NCI-H1417 treated with DMSO at 0.1 percent for 48 hours (cell line): ENCODE results near the gene DAPL1.

ENCODE experiments used
- DNase-seq: peaks from one replicate; lab custom pipeline; 2025; lab: John Stamatoyannopoulos, UW

Gene DAPL1

DNA sequence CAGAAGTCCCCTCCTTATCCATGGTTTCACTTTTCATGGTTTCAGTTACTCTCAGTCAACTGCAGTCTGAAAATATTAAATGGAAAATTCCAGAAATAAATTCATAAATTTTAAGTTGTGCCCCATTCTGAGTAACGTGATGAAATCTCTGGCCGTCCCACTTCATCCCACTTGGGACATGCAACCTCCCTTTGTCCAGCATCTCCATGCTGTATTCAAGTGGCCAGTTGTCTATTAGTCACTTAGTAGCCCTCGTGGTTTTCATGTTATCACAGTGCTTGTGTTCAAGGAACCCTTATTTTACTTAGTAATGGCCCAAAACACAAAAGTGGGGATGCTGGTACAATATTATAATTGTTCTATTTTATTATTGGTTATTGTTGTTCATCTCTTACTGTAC is 18.0 kb upstream of the DAPL1 start:
- DNase-seq: no peak

DNA sequence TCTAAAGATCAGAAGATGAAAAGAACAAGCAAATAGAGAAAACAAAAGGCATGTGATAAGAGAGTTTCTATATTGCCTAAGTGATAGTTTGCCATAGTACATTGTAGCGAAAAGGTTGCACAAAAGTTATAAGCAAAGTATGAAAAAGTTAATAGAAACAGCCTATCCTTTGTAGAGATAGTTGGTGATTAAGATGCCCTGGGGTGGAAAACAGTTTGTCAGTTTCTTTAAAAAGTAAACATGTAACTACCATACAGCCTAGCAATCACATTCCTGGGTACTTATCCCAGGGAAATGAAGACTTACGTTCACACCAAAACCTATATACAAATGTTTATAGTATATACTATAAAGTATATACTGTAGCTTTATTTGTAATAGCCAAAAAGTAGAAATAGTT is 16.9 kb upstream of the DAPL1 start:
- DNase-seq: no peak

DNA sequence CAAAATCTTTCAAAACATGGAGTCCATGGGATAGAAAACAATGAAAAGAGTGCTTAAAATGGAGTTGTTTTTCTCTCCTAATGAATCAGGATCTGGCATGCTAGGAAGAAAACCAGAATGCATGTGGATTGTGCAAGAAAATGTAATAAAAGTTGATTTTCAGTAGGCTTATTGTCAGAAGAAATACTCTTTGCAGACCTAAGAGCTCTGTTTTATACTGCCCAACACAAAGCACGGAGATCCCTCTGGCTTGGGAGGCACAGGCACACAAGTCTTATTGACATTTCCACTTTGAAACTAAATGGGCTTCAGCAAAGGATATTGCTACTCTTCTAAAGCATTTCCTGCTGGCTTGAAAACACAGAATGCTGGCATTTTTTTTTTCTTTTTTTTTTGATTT is 15.5 kb upstream of the DAPL1 start:
- no peak for DNase-seq

- DNase-seq: no peak
Observed at GRCh38 chr2:158781353-158781961, 13.7 kb upstream of the DAPL1 start.

DNA sequence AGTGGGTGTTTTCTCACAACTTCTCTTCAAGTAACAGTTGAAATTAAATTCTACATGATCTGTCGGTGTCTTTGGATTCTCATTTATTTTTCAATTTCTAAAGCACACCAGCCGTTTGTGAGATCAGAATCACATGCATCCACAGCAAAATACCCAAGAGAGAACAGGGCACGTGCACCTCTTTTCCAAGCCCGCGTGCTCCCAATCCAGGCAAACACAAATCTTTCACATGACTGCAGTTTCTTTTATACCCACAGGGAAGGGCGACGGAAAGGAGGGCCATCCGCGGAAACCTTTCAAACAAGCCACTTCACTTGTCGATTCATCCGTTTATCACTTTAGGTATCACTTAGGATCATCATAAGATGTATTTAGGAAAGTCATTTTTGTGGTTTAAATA is 13.0 kb upstream of the DAPL1 start:
- no peak for DNase-seq

DNA sequence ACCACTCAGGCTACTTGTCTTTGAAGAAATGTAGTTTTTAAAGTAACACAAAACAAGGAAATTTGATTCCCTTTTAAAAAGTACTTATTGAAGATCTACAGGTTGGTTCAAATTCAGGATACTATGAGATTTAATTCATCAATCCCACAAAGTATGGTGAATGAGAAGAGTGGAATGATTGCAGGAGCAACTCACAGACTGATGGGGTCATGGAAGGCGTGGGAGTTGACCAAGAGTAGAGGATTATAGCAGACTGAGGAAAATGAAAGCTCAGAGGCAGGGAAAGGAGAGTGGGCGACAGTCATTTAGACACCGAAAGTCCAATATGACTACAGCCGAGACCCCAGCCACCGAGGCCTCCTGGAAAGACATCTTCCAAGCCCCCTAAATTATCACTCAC is 12.5 kb upstream of the DAPL1 start:
- DNase-seq: no peak

GRCh38 chr2:158783923-158784322 is 11.2 kb upstream of the DAPL1 start:
- no peak for DNase-seq

- DNase-seq: no peak
Observed at GRCh38 chr2:158786897-158787296, 8.2 kb upstream of the DAPL1 start.

DNA sequence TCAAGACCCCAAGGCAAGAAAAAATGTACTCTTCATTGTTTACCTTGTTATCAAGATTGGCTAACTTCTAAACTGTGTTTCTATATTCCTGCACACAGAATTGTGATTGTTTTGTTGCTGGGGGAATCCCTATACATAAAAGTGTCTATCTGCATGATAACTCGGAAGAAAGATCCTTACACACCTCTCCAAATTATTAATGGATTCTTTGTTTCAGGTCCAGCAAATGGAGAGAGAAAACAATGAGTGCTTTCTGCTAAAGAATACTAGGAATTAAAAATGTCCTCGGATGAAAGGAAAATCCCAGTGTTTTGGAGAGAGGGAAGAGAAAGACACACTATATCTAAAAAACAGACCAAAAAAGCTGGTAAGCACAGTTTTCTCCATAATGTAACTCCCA is 6.2 kb upstream of the DAPL1 start:
- DNase-seq: no peak

DNA sequence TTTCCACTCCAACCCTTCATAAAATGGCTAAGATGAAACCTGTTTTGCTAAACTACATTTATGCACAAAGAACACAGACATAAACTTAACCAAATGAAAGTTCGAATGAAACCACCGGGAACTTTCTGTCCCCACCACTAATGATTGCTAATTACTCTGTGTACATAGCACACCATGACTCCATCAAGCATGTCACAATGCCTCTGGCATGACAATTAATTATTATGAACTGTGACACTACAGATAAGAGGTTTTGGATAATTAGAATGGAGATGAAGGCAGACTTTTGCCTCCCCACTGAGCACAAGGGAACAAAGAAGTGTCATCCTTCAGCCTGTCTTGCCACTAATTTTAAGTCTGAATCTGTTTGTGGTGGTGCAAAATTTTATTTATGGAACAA is 1.5 kb downstream of the DAPL1 start:
- DNase-seq: no peak

GRCh38 chr2:158797963-158798700 is 3.0 kb downstream of the DAPL1 start:
- DNase-seq: no peak

DNA sequence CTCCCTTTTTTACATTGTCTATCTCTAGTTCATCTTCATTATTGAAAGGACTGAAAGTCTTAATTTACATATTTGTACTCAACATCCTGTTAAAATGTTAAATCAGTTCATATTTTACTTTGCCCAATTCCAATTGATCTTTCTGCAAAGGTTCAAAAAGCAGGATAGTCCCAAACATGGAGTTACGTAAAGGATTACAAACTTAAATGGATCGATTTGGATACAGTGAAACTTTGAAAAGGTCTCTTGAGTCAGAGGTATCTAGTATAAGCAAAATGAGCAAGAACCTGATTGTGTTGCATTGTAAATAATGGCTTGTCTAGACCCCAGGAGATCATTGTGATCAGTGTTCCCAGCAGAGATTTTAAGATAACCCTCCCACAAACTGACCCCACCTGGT is 4.1 kb downstream of the DAPL1 start:
- DNase-seq: no peak

GRCh38 chr2:158803506-158803905 is 8.4 kb downstream of the DAPL1 start:
- DNase-seq: no peak

GRCh38 chr2:158805255-158805654 is 10.1 kb downstream of the DAPL1 start:
- no peak for DNase-seq

GRCh38 chr2:158805936-158806335 is 10.8 kb downstream of the DAPL1 start:
- DNase-seq: no peak

DNA sequence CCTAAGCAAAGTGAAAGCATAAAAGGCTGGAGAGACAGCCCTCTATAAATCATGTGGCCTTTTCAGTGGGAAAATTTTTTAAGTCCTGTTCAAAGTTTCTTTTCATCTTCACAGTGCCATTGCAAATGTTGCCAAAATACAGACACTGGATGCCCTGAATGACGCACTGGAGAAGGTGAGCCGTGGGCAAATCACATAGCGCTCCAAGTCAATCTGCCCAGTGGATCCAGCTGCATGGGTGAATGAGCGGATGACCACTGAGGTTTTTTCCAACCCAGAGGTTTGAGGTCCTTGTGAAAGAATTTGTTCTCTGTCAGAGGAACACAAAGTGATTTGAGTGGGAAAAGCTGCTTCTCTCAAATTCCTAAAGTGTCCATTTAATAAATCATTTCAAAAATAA is 11.8 kb downstream of the DAPL1 start:
- no peak for DNase-seq

DNA sequence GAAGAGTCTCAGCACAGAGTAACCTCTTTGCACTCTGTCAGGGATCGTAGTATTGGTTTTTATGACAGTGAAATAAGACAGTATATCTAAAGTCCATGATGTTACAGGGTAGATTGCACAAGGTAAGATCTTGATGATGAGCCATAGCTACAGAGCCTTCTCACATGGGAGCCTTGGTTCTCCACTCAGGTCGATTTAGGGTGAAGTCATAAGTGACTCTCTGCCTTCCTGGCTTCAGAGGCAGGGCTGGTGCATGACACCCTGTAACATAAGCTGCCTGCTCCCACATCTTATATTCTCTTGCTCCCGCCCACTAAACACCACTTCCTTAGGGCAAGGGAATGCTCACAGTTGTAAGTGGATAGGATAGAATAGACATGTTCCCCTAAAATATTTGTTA is 13.3 kb downstream of the DAPL1 start:
- DNase-seq: no peak

GRCh38 chr2:158809816-158810215 is 14.7 kb downstream of the DAPL1 start:
- no peak for DNase-seq

- DNase-seq: no peak
Observed at GRCh38 chr2:158810731-158811460, 15.8 kb downstream of the DAPL1 start.

GRCh38 chr2:158815166-158815565 is 20.0 kb downstream of the DAPL1 start:
- DNase-seq: no peak

DNA sequence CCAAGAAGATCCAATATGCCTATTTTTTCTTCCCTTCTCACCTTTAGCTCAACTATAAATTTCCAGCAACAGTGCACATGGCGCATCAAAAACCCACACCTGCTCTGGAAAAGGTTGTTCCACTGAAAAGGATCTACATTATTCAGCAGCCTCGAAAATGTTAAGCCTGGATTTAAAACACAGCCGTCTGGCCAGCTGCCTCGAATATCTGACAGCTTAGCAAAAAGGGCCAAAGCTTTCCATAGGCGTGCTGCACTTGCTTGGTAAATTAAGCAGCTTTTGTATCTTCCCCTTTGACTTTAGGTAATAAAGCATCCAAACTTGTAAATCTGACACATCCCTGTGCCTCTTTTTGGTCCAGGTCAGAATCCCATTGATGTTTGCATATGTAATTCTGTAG is 20.5 kb downstream of the DAPL1 start:
- no peak for DNase-seq

DNA sequence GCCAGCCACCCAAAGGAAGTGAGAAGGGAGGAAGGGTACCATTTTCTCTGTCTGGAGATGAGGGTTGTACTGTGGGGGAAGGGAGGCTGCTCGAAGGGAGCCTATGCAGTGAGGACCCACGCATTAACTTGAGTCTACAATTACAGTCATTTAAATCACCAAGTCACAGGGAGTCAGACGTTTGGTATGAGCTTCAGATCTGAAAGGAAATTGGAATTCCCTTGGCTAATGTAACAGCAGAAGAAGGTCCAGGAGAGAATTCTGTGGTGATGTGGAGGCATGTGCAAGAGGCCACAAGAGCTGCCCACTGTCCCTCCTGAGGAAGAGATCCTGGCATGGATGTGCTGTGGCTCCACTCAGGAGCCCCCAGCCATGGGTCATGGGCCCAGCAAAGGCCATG is 22.5 kb downstream of the DAPL1 start:
- DNase-seq: no peak

DNA sequence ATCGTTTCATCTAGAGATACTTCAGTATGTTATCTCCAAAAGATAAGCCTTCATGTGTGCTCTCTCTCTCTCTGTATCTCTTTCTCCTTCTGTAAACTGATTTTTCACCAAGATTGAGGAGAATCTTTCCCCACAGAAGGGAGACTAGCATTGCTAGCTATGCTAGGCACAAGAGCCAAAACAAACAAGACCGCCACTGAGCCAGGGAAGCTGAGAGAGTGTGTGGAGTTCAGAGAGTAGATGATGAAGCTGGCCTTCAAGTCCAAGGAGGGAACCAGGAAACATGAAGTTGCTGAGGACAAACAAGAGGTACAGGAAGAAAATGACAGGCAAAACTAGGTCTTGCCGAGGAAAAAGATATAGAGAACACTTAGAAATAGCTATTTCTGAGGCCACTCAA is 23.4 kb downstream of the DAPL1 start:
- no peak for DNase-seq
